HEK293 (cell line): ENCODE data around the gene MCAT.

Experiments
- CTCF ChIP-seq: fragments of 450-650 bp; formaldehyde crosslinking; IDR thresholded peaks from 2 replicates; pipeline ENCODE4 v1.5.1; 2016; ENCODE audit warnings: missing biosample characterization, missing genetic modification characterization
- ZNF830 ChIP-seq: fragments of 450-650 bp; IDR thresholded peaks from 2 replicates; pipeline ENCODE4 v1.5.0; 2018; ENCODE audit warnings: missing biosample characterization, missing genetic modification characterization, low read depth, mild to moderate bottlenecking, moderate library complexity

GRCh38 chr22:43164636-43165035 is 21.4 kb upstream of the MCAT start:
- TF ChIP-seq CTCF (no peak), ZNF830 (no peak)
